IPS-11a (cell line): ENCODE results near the gene SOX14.

Source experiments
- H3K4me3 ChIP-seq: one replicate; pipeline ENCODE4 v1.5.1; 2013; ENCODE audit warnings: low read depth, low read length, control low read depth

SOX14 gene

DNA sequence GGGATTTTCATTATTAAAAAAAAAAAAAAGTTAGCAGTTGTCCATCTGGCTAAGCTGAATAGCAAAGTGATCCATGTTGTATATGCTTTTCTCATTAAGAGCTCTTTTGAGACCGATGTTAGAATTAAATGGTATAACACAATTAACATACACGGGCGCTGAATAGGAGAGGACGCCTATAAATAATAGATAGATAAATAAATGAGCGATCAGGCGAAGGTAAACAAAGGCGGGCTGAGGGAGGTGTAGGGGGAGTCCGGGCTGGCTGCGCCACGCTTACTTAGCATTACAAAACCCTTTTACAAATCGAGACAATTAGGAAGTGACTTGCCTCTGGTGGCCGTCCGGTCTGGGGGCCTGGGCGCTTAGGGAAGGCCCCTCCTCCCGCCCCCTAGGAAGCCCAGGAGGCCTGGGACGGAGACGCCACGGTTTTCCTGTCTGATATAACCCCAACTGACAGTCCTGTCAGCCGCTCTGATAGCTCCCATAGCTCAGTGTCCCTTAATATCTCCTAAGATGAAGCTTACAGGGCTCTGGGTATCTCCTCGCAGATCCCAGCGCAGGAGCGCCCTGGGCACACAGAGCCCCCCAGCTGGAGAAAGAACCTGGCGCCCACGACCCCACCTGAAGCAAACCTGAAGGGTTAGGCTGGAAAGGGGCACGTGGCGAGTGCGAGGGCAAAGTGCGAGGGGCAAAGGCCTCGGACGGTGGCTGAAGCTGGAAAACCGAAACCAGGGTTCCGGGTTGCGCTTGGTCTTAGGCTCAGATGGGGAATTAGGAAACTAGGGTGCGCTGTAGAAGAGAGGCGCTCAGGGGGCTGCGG, 3.6 kb downstream of the SOX14 start:
- H3K4me3 ChIP-seq, result no peak overlapping the region

DNA sequence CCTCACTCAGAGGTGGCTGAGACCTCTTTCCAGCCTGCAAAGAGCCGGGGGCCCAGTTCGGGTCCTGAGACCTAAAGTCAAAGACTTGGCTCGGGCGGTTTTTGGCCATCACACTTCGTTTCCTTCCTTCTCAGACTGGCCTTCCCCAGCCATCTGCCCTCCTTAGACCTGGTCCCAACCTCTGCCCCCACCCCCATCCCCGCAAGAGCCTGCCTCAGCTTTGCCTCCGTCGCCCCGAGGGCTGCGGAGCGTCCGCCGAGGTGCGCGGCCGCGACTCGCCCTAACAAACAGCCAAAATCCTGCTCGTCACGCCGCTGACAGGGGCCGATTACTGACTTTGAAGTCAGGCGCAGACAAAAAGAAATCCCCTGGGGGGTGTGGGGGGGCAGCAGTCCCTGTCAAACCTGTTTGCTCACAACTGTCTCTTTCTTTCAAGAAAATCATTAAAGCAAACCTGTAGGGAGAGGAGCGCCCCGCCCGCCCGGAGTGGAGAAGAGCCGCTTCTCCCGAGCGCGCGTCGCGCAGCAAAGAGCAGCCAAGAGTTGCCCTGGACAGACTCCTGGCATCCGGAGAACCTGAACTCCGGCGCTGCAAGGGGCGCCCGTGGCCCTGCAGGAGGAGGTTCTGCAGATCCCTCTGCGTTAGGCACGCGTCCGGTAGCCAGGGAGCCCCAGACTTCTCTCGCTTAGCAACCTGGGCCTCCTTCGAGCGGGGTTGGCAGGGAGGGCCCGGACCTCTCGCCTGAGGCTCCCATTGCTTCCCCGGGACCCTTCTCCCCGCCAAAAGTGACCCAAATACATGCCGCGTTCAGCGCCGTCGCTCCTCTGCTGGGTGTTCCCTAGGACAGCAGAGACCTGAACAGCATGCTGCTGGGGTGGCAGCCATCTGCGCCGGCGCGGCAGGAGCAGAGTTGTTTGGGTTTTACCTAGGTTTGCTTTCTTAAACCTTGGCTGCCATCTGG, 4.5 kb downstream of the SOX14 start:
- no peak overlapping the region for H3K4me3 ChIP-seq

DNA sequence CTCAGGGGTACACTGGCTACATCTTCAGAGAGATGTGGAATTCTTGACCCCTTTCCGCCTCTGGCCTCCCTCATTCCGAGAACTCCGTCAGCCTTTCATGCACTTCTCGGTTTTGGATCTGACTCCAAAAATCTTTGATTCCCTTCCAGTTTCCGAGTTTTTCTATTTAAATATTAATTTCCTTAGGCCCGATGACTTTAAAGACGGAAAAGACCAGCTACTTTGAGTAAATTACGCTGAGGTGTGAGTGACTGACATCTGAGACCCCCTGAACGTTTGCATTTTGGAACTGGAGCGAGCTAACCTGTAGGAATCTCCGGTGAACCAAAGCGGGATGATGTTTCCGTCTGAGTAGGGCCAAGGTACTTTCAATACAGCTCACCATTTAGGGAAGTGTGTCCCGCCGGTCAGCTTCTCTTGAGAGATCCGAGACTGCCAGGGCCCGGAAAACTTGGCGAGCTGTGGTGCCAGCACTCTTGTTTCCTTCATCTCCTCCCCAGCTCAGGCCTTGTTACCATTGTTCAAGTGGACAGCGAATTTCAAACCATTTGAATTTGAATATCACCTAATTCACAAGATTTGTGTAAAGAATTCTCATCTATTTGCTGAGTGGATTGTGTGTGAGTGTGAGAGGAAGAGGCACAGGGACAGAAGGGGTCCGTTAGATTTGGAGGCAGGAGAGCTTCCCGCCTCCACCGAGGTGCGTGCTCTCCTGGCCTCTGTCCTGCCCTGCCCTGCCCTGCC, 5.4 kb downstream of the SOX14 start:
- no peak overlapping the region for H3K4me3 ChIP-seq

DNA sequence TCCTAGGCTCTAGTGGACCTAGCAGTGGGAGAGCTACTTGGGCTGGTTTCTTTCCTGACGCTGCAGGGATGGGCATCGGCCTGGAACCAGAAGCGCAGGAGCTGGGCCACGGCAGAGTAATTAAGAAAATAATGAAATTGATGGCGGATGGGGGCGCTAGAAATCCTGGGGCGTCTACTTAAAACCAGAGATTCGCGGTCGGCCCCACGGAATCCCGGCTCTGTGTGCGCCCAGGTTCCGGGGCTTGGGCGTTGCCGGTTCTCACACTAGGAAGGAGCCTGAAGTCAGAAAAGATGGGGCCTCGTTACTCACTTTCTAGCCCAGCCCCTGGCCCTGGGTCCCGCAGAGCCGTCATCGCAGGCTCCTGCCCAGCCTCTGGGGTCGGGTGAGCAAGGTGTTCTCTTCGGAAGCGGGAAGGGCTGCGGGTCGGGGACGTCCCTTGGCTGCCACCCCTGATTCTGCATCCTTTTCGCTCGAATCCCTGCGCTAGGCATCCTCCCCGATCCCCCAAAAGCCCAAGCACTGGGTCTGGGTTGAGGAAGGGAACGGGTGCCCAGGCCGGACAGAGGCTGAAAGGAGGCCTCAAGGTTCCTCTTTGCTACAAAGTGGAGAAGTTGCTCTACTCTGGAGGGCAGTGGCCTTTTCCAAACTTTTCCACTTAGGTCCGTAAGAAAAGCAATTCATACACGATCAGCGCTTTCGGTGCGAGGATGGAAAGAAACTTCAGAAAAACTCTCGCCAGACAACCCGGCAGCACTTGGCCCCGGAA, 6.1 kb downstream of the SOX14 start:
- H3K4me3 ChIP-seq, result no peak overlapping the region

DNA sequence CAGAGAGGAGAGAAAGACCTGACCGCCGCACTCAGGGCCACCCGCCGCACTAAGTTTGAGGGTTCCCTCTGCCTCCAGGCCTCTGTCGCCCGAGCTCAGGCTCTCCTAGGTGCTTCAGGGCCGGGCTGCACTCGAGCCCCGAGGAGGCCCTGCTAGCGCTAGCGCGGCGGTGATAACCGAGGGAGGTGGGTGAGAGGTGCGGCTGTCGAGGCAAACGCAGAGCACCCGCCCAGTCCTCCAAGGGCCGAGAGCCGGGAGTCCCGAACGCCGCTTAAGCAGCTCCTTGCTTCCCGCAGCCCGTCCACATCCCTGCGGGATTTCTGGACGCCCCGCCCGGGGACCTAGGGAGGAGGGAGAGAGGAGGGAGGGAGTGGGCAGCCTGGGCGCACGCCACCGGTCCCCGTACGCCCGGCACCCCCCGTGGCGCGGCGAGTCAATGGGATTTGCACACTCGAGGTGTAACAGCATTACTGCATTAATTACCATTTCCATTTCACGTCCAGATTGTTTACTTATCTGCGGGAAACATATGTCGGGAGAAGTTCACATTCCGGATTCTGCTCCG, 6.8 kb downstream of the SOX14 start:
- H3K4me3 ChIP-seq, result no peak overlapping the region

GRCh38 chr3:137771401-137772213, 7.5 kb downstream of the SOX14 start:
- H3K4me3 ChIP-seq, result no peak overlapping the region

GRCh38 chr3:137772214-137772955, 8.3 kb downstream of the SOX14 start:
- no peak overlapping the region for H3K4me3 ChIP-seq

GRCh38 chr3:137778941-137779340, 14.8 kb downstream of the SOX14 start:
- H3K4me3 ChIP-seq, result no peak overlapping the region

- no peak overlapping the region for H3K4me3 ChIP-seq
Observed at GRCh38 chr3:137787529-137787928, 23.4 kb downstream of the SOX14 start.

- H3K4me3 ChIP-seq, result no peak overlapping the region
Observed at GRCh38 chr3:137789236-137789635, 25.1 kb downstream of the SOX14 start.

GRCh38 chr3:137792626-137793271, 28.6 kb downstream of the SOX14 start:
- no peak overlapping the region for H3K4me3 ChIP-seq

GRCh38 chr3:137796993-137797392, 32.9 kb downstream of the SOX14 start:
- no peak overlapping the region for H3K4me3 ChIP-seq

DNA sequence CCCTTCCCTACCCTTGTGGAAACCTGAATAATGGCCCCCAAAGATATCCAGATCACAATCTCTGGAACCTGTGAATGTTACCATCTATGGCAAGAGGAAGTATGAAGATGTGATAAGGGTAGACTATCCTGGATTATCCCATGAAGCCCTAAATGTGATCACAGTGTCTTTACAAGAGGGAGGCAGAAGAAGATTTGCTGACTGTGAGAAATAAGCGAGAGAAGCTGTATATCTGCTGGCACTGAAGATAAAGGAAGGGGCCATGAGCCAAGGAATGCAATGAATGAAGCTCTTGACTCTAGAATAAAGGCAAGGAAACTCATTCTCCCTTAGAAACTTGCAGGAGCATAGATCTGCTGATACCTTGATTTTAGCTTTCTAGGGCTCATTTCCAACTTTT, 39.1 kb downstream of the SOX14 start:
- no peak overlapping the region for H3K4me3 ChIP-seq

GRCh38 chr3:137807998-137808397, 43.9 kb downstream of the SOX14 start:
- H3K4me3 ChIP-seq, result no peak overlapping the region

- H3K4me3 ChIP-seq, result no peak overlapping the region
Observed at GRCh38 chr3:137809509-137809908, 45.4 kb downstream of the SOX14 start.

DNA sequence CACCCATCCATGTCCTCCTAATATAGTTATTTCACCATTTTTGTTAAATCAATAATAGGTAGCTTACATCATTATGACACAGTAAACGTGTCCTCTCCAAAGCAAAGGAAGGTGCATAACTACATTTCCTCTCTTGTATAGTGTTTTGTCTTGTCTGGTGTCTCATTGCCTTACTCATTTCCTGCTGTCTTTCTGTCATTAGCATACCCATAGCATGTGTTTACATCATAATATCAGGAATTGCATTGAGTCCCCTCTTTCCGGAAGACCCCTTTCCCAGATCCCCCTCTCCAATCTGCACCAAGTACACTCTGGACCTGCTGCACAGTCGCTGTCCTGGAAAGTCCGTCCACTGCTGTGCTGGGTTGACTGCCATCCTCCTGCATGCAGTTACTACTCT, 47.9 kb downstream of the SOX14 start:
- H3K4me3 ChIP-seq, result no peak overlapping the region

- H3K4me3 ChIP-seq, result no peak overlapping the region
Observed at GRCh38 chr3:137815251-137815650, 51.1 kb downstream of the SOX14 start.
